Superior temporal gyrus (tissue), 1 donor: ENCODE measurements around the gene THTPA.
"Not testable (repeated sequence)": the region's sequence is repeated elsewhere in the genome, so short reads cannot be mapped to it uniquely, and the experiment has no call there.

Source experiments
- DNase-seq: peaks from one replicate; pipeline ENCODE4 v3.0.0-alpha.2; 2016; ENCODE audit errors: extremely low spot score

THTPA gene

DNA sequence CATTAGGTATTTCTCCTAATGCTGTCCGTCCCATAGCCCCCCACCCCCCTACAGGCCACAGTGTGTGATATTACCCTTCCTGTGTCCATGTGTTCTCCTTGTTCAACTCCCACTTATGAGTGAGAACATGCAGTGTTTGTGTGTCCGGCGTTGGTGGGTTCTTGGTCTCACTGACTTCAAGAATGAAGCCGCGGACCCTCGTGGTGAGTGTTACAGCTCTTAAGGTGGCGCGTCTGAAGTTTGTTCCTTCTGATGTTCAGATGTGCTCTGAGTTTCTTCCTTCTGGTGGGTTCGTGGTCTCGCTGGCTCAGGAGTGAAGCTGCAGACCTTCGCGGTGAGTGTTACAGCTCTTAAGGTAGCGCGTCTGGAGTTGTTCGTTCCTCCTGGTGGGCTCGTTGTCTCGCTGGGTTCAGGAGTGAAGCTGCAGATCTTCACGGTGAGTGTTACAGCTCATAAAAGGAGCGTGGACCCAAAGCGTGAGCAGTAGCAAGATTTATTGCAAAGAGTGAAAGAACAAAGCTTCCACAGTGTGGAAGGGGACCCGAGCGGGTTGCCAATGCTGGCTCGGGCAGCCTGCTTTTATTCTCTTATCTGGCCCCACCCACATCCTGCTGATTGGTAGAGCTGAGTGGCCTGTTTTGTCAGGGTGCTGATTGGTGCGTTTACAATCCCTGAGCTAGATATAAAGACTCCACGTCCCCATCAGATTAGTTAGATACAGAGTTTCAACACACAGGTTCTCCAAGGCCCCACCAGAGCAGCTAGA, 27.9 kb downstream of the THTPA start:
- not testable (repeated sequence) for DNase-seq

- not testable (repeated sequence) for DNase-seq
Measured at GRCh38 chr14:23584527-23585203, 28.6 kb downstream of the THTPA start.

DNA sequence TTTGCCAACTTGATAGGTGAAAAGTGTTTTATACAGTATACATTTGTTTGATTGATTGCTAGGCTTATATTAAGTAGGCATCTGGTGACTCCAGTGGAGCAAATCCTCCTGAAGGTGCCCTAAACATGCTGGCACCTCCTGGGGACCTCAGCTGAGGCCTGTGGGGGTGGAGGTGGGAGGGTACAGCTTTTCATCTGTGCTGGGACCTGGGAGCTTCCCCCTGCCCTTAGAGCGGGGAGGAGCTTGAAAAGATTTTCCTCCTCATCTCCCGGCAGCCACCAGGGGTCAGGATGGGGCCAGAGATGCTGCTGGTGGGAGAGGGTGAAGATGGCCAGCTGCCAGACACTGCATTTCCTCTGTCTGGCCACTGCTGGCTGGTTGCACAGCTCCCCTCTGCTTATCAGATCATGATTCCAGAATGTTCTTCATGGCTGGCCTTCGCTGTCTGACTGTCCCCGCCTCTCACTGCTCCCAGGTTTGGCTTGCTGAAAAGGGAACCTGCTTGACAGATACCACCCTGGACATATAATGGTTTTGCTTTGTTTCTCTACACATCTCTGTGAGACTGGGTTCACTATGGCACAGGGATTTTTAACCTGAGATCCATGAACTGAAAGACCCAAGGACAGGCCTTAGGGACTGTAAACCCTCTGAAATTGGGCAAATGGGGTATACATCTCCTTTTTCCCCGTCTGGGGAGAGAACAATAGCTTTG, 33.0 kb downstream of the THTPA start:
- peak; percentile 84 for DNase-seq

GRCh38 chr14:23589606-23590005, 33.5 kb downstream of the THTPA start:
- DNase-seq: no peak

- no peak for DNase-seq
Measured at GRCh38 chr14:23590198-23590597, 34.1 kb downstream of the THTPA start.

DNA sequence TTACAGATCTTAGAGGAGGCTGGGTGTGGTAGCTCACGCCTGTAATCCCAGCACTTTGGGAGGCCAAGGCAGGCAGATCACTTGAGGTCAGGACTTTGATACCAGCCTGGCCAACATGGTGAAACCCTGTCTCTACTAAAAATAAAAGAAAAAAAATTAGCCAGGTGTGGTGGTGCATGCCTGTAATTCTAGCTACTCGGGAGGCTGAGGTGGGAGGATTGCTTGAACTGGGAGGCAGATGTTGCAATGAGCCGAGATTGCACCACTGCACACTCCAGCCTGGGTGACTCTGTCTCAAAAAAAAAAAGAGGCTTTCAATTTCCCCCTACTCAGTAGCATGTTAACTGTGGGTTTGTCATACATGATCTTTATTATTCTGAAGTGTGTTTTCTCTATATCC, 38.1 kb downstream of the THTPA start:
- DNase-seq: not testable (repeated sequence)

DNA sequence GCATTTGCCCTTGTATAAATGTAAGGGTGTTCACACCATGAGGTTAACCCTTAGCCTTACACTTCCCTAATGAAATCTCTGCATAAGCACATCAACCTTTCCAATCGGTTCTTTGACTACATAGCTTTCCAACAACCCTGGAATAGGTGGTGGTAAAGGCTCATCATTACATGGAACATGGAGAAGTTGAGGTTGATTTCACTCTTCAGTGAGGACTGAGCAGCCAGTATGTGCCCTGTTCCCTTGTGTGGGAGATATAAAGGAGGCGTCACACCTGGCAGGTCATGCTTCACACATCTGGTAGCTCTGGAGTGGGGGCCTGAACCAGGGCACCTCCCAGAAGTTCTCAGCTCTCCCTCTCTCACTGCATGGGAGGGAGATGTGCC, 44.2 kb downstream of the THTPA start:
- no peak for DNase-seq

GRCh38 chr14:23600806-23601205, 44.7 kb downstream of the THTPA start:
- DNase-seq: no peak

DNA sequence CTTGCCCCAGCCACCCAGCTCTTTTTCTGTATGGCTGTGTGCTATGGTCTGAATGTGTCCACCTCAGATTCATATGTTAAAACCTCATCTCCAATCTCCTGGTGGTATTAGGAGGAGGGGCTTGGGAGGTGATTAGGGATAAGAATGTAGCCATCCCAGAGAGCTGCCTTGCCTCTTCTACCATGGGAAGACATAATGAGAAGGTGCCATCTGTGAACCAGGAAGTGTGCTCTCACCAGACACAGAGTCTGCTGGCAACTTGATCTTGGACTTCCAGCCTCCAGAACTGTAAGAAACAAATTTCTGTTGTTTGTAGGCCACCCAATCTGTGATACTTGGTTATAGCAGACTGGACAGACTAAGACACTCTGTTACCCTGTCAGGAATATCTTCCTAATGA, 45.4 kb downstream of the THTPA start:
- DNase-seq: no peak

GRCh38 chr14:23601845-23602180, 45.7 kb downstream of the THTPA start:
- DNase-seq: no peak

- no peak for DNase-seq
Measured at GRCh38 chr14:23602181-23603095, 46.4 kb downstream of the THTPA start.

- no peak for DNase-seq
Measured at GRCh38 chr14:23603103-23603502, 47.0 kb downstream of the THTPA start.

DNA sequence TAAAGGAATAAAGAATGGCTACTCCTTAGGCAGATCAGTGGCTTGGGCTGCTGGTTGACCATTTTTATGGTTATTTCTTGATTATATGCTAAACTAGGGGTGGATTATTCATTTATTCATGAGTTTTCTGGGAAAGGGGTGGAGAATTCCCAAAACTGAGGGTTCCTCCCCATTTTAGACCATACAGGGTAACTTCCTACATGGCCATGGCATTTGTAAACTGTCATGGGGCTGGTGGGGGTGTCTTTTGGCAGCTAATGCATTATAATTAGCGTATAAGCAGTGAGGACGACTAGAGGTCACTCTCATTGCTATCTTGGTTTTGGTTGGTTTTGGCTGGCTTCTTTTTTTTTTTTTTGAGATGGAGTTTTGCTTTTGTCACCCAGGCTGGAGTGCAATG, 48.1 kb downstream of the THTPA start:
- DNase-seq: no peak

DNA sequence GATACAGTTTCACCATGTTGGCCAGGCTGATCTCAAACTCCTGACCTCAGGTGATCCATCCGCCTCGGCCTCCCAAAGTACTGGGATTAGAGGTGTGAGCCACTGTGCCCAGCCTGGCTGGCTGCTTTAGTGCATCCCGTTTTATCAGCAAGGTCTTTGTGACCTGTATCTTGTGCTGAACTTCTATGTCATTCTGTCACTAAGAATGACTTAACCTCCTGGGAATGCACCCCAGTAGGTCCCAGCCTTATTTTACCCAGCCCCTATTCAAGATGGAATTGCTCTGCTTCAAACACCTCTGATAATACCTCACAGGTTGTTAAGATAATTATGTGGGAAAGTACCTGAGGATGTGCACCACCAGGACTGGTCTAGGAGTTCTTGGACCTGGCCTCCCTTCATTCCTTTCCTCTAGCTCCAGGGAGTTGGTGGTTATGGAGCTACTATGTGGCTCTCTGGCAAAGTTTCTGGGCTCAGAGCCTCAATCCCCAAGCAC, 48.7 kb downstream of the THTPA start:
- no peak for DNase-seq

DNA sequence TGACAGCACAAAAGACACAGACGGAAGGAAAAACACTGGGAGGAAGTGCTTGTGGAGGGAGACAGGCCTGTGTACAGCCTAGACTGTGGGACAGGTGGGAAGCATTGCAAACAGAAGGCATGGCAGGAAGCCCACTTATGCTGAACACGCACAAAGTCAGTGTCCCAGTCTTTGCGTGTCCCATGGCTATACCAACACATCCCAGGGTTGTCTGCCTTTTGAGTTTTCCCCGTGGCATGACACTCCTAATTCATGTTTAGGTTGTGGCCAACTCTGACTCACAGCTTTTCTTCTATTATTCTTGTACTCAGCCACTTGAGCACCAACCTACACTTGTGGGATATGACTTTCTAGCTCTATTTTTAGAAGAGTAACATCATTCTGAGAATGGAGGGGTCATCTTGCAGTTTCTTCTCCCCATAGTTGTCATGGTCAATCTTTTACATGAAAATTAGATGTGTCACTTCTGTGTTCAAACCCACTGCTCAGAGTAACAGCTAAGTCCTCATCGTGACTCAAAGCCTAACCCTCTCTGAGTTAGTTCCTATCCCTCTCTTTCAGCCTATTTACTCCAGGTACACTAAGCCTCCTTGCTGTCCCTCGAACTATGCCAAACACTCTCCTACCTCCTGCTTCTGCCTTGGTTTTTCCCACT, 50.0 kb downstream of the THTPA start:
- DNase-seq: peak; percentile 19

DNA sequence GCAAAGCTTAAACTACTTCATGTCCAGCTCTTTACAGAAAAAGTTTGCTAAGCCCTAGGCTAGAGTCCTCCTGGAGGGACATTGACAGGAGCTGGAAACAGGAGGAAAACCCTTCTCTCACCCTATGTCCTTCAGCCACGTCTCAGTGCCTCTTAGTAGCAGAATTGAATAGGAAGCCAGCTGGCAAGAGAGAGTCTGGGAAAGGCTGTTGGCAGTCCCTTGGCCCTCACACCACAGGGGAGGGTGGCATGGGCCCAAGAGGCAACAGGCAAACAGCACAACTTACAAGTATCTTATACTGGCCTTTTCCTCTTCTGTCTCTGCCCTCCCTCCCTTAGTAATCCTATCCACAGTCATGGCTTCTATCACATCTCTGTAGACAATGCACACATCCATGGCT, 52.4 kb downstream of the THTPA start:
- DNase-seq: no peak

DNA sequence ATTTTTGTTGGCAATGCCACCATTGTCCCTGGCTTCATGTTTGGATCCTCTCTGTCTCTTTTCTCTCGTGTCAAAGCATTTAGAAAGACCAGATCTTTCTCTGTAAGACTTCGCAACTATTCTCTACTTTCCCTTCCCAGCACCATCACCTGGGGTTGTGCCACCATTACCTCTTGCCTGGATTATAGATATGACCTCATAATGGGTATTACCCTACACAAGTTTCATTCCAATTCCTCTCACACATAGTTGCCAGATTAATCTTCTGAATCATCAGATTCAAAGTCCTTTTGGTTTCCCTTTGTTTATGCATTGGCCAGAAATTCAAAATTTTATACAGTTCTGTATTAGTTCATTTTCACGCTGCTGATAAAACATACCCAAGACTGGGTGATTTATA, 52.9 kb downstream of the THTPA start:
- DNase-seq: no peak

DNA sequence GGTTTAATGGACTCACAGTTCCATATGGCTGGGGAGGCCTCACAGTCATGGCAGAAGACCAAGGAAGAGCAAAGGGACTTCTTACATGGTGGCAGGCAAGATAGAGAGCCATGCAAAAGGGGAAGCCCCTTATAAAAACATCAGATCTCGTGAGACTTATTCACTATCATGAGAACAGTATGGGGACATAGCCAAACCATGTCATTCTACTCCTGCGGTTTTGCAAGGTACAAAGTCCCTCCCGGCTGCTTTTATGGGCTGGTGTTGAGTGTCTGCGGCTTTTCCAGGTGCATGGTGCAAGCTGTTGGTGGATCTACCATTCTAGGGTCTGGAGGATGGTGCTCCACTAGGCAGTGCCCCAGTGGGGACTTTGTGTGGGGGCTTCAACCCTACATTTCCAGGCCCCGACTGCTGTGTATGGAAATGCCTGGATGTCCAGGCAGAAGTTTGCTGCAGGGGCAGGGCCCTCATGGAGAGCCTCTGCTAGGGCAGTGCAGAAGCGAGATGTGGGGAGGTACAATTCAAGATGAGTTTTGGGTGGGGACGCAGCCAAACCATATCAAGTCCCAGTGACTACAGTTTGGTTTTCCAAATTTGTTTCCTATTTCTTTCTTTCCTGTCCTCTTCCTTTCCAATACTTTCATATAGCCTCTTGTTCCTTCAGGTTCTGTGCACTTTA, 53.5 kb downstream of the THTPA start:
- not testable (repeated sequence) for DNase-seq
